ENCODE measurements around the gene POMT1.
"Not testable (repeated sequence)": the region's sequence is repeated elsewhere in the genome, so short reads cannot be mapped to it uniquely, and the experiment has no call there.

Gene POMT1

GRCh38 chr9:131496844-131497405, 5.8 kb upstream of the POMT1 start:
- DNase-seq (ENCODE audit: low read depth in 3 of 3): no peak

- DNase-seq (ENCODE audit: low read depth in 3 of 3): no peak
Observed at GRCh38 chr9:131499254-131499767, 3.4 kb upstream of the POMT1 start.

DNA sequence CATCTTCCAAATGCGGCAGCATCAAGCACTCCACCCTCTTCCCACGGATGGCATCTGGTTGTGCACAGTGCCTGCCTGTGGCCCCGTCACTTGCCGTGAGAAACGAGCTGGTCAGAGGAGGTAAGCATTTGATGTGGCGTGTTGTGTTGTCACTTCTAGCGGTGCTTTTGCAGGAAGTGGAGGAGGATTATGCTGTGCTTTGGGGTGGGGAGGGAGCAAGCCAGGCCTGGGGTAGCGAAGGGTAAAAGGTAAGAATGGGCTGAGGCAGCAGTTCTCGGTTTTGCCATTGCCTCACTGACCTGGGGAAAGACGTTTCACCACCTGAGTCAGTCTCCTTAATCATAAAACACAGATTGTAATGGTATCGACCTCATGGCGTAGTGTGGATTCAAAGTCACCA, 2.3 kb upstream of the POMT1 start:
- DNase-seq (ENCODE audit: low read depth in 3 of 3): peak; percentile 52 to 72 (median 64)

DNA sequence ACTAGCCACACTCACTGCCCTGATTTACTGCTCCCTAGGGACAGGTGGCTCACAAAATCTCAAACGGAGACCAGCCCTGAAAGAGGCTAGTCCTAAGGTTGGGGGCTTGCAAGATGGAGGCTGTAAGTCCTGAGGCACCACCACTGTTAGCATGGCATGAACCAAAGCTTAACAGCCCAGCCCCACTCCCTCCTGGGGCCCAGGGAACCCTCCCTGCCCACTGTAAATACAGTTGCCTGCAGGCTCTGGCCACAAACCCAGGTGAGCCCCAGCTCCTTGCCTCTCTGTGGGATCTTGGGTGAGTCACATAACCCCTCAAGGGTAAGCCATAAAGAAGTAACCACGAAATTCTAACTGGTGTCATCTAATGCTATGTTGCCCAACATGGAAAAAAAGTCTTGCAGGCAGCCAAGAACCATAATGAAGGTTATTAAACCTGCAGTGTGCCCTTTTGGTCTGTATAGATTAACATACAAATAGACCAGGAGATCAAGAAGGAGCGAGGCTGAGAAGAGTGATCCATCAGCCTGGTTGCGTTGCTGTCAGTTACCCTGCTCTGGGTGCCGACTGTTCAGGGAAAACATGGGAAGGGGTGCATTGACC, 1.7 kb upstream of the POMT1 start:
- DNase-seq (ENCODE audit: low read depth in 3 of 3): peak; percentile 25 to 59 (median 43)

GRCh38 chr9:131503626-131504465, 1.1 kb downstream of the POMT1 start:
- peak; percentile 64 to 77 (median 65) for DNase-seq (ENCODE audit: low read depth in 3 of 3)

DNA sequence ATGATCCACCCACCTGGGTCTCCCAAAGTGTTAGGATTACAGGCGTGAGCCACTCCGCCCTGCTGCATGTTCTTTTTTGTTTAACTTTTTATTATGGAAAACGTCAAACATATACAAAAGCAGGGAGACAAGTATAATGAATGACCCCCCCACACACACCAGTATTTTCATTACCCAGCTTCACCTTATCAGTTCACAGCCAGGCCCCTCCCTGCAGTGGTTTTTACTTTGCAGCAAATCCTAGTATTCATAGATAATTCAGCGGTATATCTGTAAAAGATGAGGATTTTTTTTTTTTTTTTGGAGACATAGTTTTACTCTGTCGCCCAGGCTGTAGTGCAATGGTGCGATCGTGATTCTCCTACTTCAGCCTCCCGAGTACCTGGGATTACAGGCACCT, 2.3 kb downstream of the POMT1 start:
- DNase-seq (ENCODE audit: low read depth in 3 of 3): no peak

- DNase-seq (ENCODE audit: low read depth in 3 of 3): no peak
Observed at GRCh38 chr9:131511416-131511815, 8.7 kb downstream of the POMT1 start.

- DNase-seq (ENCODE audit: low read depth in 3 of 3): no peak
Observed at GRCh38 chr9:131511880-131512279, 9.2 kb downstream of the POMT1 start.

- DNase-seq (ENCODE audit: low read depth in 3 of 3): no peak
Observed at GRCh38 chr9:131513177-131513576, 10.5 kb downstream of the POMT1 start.

GRCh38 chr9:131515559-131516031, 12.9 kb downstream of the POMT1 start:
- not testable (repeated sequence) for DNase-seq (ENCODE audit: low read depth in 3 of 3)

DNA sequence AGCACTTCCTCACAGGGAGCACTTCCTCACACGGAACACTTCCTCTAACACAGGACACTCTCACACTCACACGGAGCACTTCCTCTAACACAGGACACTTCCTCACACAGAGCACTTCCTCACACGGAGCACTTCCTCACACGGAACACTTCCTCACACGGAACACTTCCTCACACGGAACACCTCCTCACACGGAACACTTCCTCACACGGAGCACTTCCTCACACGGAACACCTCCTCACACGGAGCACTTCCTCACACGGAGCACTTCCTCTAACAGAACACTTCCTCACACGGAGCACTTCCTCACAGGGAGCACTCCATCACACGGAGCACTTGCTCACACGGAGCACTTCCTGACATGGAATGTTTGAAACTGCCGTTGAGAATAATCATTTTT, 13.4 kb downstream of the POMT1 start:
- DNase-seq (ENCODE audit: low read depth in 3 of 3): no peak

DNA sequence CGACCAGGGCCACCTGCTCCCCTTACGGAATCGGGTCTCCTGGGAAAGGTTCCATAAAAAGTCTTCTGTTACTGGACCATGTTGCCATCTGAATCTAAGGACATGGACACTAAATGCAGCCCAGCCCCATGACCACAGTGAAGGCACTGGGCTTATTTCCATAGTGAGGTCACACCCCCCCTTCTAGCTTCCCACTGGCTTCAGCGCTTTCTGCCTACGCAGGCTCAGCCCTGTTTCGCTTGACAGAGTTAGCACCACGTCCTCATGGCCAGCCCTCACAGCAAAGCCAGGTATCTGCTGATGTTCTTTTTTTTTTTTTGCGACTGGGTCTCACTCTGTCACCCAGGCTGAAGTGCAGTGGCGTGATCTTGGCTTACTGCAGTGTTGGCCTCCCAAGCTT, 14.2 kb downstream of the POMT1 start:
- DNase-seq (ENCODE audit: low read depth in 3 of 3): no peak

DNA sequence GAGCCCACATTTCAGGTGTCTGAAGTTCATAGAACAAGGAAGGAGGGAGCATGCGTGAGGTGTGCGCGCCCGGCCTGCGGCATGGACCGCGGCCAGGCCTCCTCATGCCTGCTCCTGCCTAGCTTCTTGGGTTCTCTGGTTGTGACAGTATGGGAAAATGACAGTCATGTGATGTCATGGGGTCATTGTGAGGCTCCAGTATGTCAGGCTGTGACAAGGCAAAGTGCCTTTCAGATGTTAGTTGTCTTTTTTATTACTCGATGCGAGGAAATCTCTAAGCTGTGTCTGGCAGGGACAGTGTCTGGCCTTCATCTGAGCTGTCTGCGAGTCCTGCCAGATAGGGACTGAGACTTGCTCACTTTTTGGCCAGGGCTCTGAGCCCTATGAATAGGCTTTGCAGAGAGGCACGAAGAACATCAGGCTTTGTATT, 15.1 kb downstream of the POMT1 start:
- DNase-seq (ENCODE audit: low read depth in 3 of 3): no peak

DNA sequence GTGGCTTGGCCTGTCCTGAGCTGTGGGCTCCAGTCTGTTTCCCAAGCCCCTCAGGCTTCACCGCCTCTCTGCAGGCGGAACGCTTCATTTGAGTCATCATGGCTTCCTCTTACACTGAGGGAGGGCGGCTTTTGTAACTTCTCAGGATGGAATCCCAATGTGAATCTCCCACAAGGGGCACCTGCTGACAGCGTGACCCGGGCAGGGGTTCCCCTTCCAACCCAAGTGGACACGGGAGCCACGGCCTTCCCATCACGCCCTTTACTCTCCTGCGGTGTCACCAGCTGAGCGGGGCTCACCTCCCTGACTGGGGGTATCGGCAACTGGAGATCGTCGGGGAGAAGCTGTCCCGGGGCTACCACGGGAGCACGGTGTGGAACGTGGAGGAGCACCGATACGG, 15.8 kb downstream of the POMT1 start:
- no peak for DNase-seq (ENCODE audit: low read depth in 3 of 3)

GRCh38 chr9:131520503-131520902, 17.8 kb downstream of the POMT1 start:
- DNase-seq (ENCODE audit: low read depth in 3 of 3): no peak

GRCh38 chr9:131521203-131521602, 18.5 kb downstream of the POMT1 start:
- DNase-seq (ENCODE audit: low read depth in 3 of 3): no peak

- no peak for DNase-seq (ENCODE audit: low read depth in 3 of 3)
Observed at GRCh38 chr9:131521822-131522221, 19.1 kb downstream of the POMT1 start.

GRCh38 chr9:131522257-131523085, 19.8 kb downstream of the POMT1 start:
- DNase-seq (ENCODE audit: low read depth in 3 of 3): no peak

DNA sequence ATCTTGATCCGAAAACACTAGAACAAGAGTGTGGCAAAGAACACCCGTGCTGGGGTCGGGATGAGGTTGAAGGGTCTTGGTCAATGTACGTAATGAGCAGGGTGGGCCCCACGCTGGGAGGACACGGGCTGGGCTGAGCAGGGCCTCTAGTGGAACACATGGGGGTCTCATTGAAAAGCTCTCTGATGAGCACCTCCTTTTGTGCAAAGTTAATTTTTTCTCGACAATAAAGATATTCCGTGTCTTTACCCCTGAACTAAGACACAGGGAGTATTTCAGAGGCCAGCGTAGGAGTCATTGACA, 20.3 kb downstream of the POMT1 start:
- no peak for DNase-seq (ENCODE audit: low read depth in 3 of 3)

DNA sequence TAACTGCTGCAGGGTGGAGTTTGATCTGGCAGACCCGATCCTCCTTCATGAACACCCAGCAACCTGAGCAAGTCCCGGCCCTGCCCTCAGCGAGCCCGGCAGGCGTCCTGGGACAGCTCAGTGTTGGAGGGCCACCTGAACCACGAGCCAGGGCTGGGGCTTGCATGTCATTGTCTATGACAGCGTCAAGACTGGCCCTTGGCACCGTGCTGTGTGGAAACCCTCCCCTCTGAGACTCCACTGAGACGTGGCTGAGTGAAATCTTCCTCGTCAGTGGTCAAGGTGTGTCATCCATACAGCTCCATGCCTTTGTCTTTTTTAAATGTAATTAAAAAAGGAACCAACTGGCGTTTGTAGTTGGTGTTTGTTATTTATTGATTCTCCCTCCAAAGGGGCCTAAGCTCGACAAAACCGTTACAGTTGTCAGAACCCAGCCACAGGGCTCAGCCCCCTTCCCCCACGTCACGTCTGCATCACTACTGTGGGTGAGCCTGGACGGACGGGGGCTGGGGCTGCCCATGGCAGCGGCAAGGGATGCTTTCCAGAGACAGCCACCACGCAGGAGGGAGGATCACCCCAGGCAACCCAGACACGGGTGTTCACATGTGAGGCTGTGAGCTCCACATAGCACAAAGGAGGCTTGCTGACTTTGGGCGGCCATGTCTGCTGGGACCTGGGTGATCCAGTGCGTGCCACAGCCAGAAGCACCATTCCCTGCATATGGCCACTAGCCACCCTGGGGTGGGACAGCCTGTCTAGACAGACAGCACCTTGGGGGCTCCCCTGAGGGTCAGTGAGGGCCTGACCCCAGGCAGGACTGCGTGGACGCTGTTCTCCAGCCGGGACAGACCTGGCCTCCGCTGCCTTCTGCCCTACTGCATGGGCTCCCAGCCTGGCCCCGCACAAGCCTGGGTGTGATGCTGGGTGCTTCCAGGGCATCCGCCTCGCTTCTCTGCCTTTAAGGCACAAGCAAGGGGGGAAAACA, 21.0 kb downstream of the POMT1 start:
- DNase-seq (ENCODE audit: low read depth in 3 of 3): no peak
